Measurements from ENCODE around the gene PRPF8. TPM values are rescaled to one million over a fixed set of nuclear protein-coding genes. Genes with fewer than 3 reads are reported as not detected.
"Not testable (repeated sequence)": the region's sequence is repeated elsewhere in the genome, so short reads cannot be mapped to it uniquely, and the experiment has no call there.

The PRPF8 gene
- total and polyA plus RNA-seq, 3 experiments from 2014 or later: 209 to 447 (median 430) TPM

GRCh38 chr17:1699891-1700290 lies 15.2 kb upstream of the PRPF8 start:
- H3K36me3 Mint-ChIP-seq; H3K27ac ChIP-seq (ENCODE audit: low read depth, low read length); H3K36me3 ChIP-seq (ENCODE audit: insufficient read depth, low read length); H3K27me3 ChIP-seq (ENCODE audit: insufficient read depth, low read length, poor library complexity, severe bottlenecking); H3K9me3 ChIP-seq (ENCODE audit: low read length); H3K4me3 Mint-ChIP-seq; DNase-seq; H3K9me3 Mint-ChIP-seq; H3K4me3 ChIP-seq (ENCODE audit: low read length); H3K4me1 ChIP-seq (ENCODE audit: insufficient read depth, low read length); POLR2A ChIA-PET; CTCF ChIA-PET; H3K4me1 Mint-ChIP-seq; H3K27me3 Mint-ChIP-seq: not testable (repeated sequence)
- peak overlapping the region in 1 of 8 donors; percentile 6 for H3K27ac Mint-ChIP-seq

GRCh38 chr17:1697681-1698080 lies 13.0 kb upstream of the PRPF8 start:
- Mint-ChIP-seq H3K27me3 (peaks cover 4 to 9% of the 10 kb centered on the region in 2 donors), H3K4me3 (no peak overlapping the region), H3K4me1 (no peaks in the 10 kb centered on the region), H3K9me3 (no peaks in the 10 kb centered on the region), H3K36me3 (peaks cover 0 to 2% (median 0%) of the 10 kb centered on the region in 3 donors), H3K27ac (no peak overlapping the region)
- Histone ChIP-seq H3K9me3 (ENCODE audit: low read length) (no peaks in the 10 kb centered on the region), H3K36me3 (ENCODE audit: insufficient read depth, low read length) (no peaks in the 10 kb centered on the region), H3K27me3 (ENCODE audit: insufficient read depth, low read length, poor library complexity, severe bottlenecking) (no peaks in the 10 kb centered on the region), H3K4me1 (ENCODE audit: insufficient read depth, low read length) (no peaks in the 10 kb centered on the region), H3K4me3 (ENCODE audit: low read length) (no peak overlapping the region), H3K27ac (ENCODE audit: low read depth, low read length) (no peak overlapping the region)
- ChIA-PET POLR2A (no interaction called here), CTCF (no interaction called here)
- DNase-seq: no peak

- Histone ChIP-seq H3K36me3 (ENCODE audit: insufficient read depth, low read length) (no peaks in the 10 kb centered on the region), H3K4me1 (ENCODE audit: insufficient read depth, low read length) (no peaks in the 10 kb centered on the region), H3K27me3 (ENCODE audit: insufficient read depth, low read length, poor library complexity, severe bottlenecking) (no peaks in the 10 kb centered on the region), H3K4me3 (ENCODE audit: low read length) (no peak overlapping the region), H3K9me3 (ENCODE audit: low read length) (no peaks in the 10 kb centered on the region), H3K27ac (ENCODE audit: low read depth, low read length) (no peak overlapping the region)
- Mint-ChIP-seq H3K4me3 (no peak overlapping the region), H3K36me3 (peaks cover 0 to 2% (median 0%) of the 10 kb centered on the region in 3 donors), H3K27ac (no peak overlapping the region), H3K4me1 (no peaks in the 10 kb centered on the region), H3K9me3 (no peaks in the 10 kb centered on the region), H3K27me3 (peaks cover 6 to 15% of the 10 kb centered on the region in 2 donors)
- no peak for DNase-seq
- ChIA-PET POLR2A (no interaction called here), CTCF (no interaction called here)
Measured at GRCh38 chr17:1695365-1695764, 10.7 kb upstream of the PRPF8 start.

- Mint-ChIP-seq H3K4me3 (no peak overlapping the region), H3K27ac (no peak overlapping the region), H3K27me3 (peaks cover 6 to 15% of the 10 kb centered on the region in 2 donors), H3K4me1 (no peaks in the 10 kb centered on the region), H3K36me3 (peaks cover 0 to 2% (median 0%) of the 10 kb centered on the region in 3 donors), H3K9me3 (no peaks in the 10 kb centered on the region)
- Histone ChIP-seq H3K9me3 (ENCODE audit: low read length) (no peaks in the 10 kb centered on the region), H3K4me3 (ENCODE audit: low read length) (no peak overlapping the region), H3K4me1 (ENCODE audit: insufficient read depth, low read length) (no peaks in the 10 kb centered on the region), H3K27ac (ENCODE audit: low read depth, low read length) (no peak overlapping the region), H3K27me3 (ENCODE audit: insufficient read depth, low read length, poor library complexity, severe bottlenecking) (no peaks in the 10 kb centered on the region), H3K36me3 (ENCODE audit: insufficient read depth, low read length) (no peaks in the 10 kb centered on the region)
- CTCF ChIA-PET: no interaction called here
- no peak for DNase-seq
- POLR2A ChIA-PET: interaction anchor here (1.5 kb wide), 1 partner anchor 9 kb away, joined by 3 read pairs; no protein-coding TSS in a partner anchor
Measured at GRCh38 chr17:1693339-1693738, 8.7 kb upstream of the PRPF8 start.

GRCh38 chr17:1690544-1691221 lies 6.0 kb upstream of the PRPF8 start:
- ChIA-PET CTCF (interaction anchor here (1.2 kb wide), 1 partner anchor 26 kb away, joined by 3 read pairs; no protein-coding TSS in a partner anchor), POLR2A (no interaction called here)
- H3K9me3 ChIP-seq (ENCODE audit: low read length): no peaks in the 10 kb centered on the region
- H3K27ac Mint-ChIP-seq: peak overlapping the region in 1 of 8 donors; percentile 69
- H3K4me3 ChIP-seq (ENCODE audit: low read length): no peak overlapping the region
- H3K4me3 Mint-ChIP-seq: no peak overlapping the region
- DNase-seq: no peak
- no peaks in the 10 kb centered on the region for H3K27me3 ChIP-seq (ENCODE audit: insufficient read depth, low read length, poor library complexity, severe bottlenecking)
- no peaks in the 10 kb centered on the region for H3K4me1 Mint-ChIP-seq
- H3K4me1 ChIP-seq (ENCODE audit: insufficient read depth, low read length): no peaks in the 10 kb centered on the region
- H3K27me3 Mint-ChIP-seq: peaks cover 6 to 15% of the 10 kb centered on the region in 2 donors
- H3K36me3 ChIP-seq (ENCODE audit: insufficient read depth, low read length): no peaks in the 10 kb centered on the region
- no peaks in the 10 kb centered on the region for H3K9me3 Mint-ChIP-seq
- H3K36me3 Mint-ChIP-seq: peaks cover 0 to 2% (median 0%) of the 10 kb centered on the region in 3 donors
- H3K27ac ChIP-seq (ENCODE audit: low read depth, low read length): no peak overlapping the region

- Mint-ChIP-seq H3K27me3 (peaks cover 5 to 10% of the 10 kb centered on the region in 2 donors), H3K36me3 (peaks cover 0 to 11% (median 4%) of the 10 kb centered on the region in 3 donors), H3K4me1 (peaks cover 15 to 17% (median 16%) of the 10 kb centered on the region in 3 donors)
- H3K27ac ChIP-seq (ENCODE audit: low read depth, low read length); H3K36me3 ChIP-seq (ENCODE audit: insufficient read depth, low read length); H3K4me3 Mint-ChIP-seq; CTCF ChIA-PET; H3K27me3 ChIP-seq (ENCODE audit: insufficient read depth, low read length, poor library complexity, severe bottlenecking); H3K4me3 ChIP-seq (ENCODE audit: low read length); H3K9me3 Mint-ChIP-seq; H3K27ac Mint-ChIP-seq; H3K4me1 ChIP-seq (ENCODE audit: insufficient read depth, low read length); DNase-seq; H3K9me3 ChIP-seq (ENCODE audit: low read length); POLR2A ChIA-PET: not testable (repeated sequence)
Measured at GRCh38 chr17:1688405-1688804, 3.7 kb upstream of the PRPF8 start.

- Histone ChIP-seq H3K27me3 (ENCODE audit: insufficient read depth, low read length, poor library complexity, severe bottlenecking) (no peaks in the 10 kb centered on the region), H3K4me1 (ENCODE audit: insufficient read depth, low read length) (peaks cover 24% of the 10 kb centered on the region), H3K27ac (ENCODE audit: low read depth, low read length) (no peak overlapping the region), H3K9me3 (ENCODE audit: low read length) (no peaks in the 10 kb centered on the region), H3K4me3 (ENCODE audit: low read length) (no peak overlapping the region), H3K36me3 (ENCODE audit: insufficient read depth, low read length) (peaks cover 16% of the 10 kb centered on the region)
- H3K27ac Mint-ChIP-seq: peak overlapping the region in 3 of 8 donors; percentile 18 to 75 (median 41)
- peak overlapping the region in 3 of 7 donors; percentile 1 to 42 (median 11) for H3K4me3 Mint-ChIP-seq
- H3K36me3 Mint-ChIP-seq: peaks cover 4 to 32% (median 14%) of the 10 kb centered on the region in 3 donors
- POLR2A ChIA-PET: no interaction called here
- H3K27me3 Mint-ChIP-seq: no peaks in the 10 kb centered on the region
- CTCF ChIA-PET: no interaction called here
- no peak for DNase-seq
- peaks cover 29 to 39% (median 35%) of the 10 kb centered on the region in 3 donors for H3K4me1 Mint-ChIP-seq
- H3K9me3 Mint-ChIP-seq: no peaks in the 10 kb centered on the region
Measured at GRCh38 chr17:1686086-1686485, 1.4 kb upstream of the PRPF8 start.

- peaks cover 39 to 54% (median 47%) of the 10 kb centered on the region in 3 donors for H3K4me1 Mint-ChIP-seq
- peak overlapping the region; percentile 91 to 100 (median 99) for H3K4me3 Mint-ChIP-seq
- ChIA-PET POLR2A (interaction anchor here (0.7 to 2.1 kb wide), 7 partner anchors 11 to 146 kb away, joined by 3 to 26 read pairs (median 3); partner anchors contain the start of gene WDR81), CTCF (interaction anchor here (0.9 to 1.6 kb wide), 2 partner anchors 9 to 14 kb away, joined by 3 to 4 read pairs; no protein-coding TSS in a partner anchor)
- H3K9me3 Mint-ChIP-seq: no peaks in the 10 kb centered on the region
- Histone ChIP-seq H3K36me3 (ENCODE audit: insufficient read depth, low read length) (peaks cover 42% of the 10 kb centered on the region), H3K4me1 (ENCODE audit: insufficient read depth, low read length) (peaks cover 24% of the 10 kb centered on the region), H3K4me3 (ENCODE audit: low read length) (peak overlapping the region; percentile 80), H3K27ac (ENCODE audit: low read depth, low read length) (peak overlapping the region; percentile 94), H3K9me3 (ENCODE audit: low read length) (no peaks in the 10 kb centered on the region), H3K27me3 (ENCODE audit: insufficient read depth, low read length, poor library complexity, severe bottlenecking) (no peaks in the 10 kb centered on the region)
- no peak for DNase-seq
- peaks cover 19 to 58% (median 29%) of the 10 kb centered on the region in 3 donors for H3K36me3 Mint-ChIP-seq
- H3K27ac Mint-ChIP-seq: peak overlapping the region; percentile 85 to 100 (median 99)
- H3K27me3 Mint-ChIP-seq: no peaks in the 10 kb centered on the region
Measured at GRCh38 chr17:1683459-1683858, 1.2 kb downstream of the PRPF8 start.
